Skeletal muscle tissue (tissue), 4 donors: Measurements from ENCODE around the gene PRSS53. TPM values are rescaled to one million over a fixed set of nuclear protein-coding genes. Genes with fewer than 3 reads are reported as not detected.

ENCODE experiments used
- H3K27ac ChIP-seq: one replicate; pipeline ENCODE4 v1.7.0; 2013; ENCODE audit warnings: mild to moderate bottlenecking, low read depth, low read length, inconsistent platforms
- H3K27me3 ChIP-seq, 3 donors: one replicate each; pipeline ENCODE4 v1.7.0; 2013; ENCODE audit warnings: low read length in 3 of 3; ENCODE audit not compliant: control insufficient read depth in 3 of 3, insufficient read depth in 3 of 3
- H3K36me3 ChIP-seq, 3 donors: one replicate each; pipeline ENCODE4 v1.7.0; 2013; ENCODE audit warnings: low read length in 3 of 3; ENCODE audit not compliant: control insufficient read depth in 3 of 3, insufficient read depth in 3 of 3
- H3K4me1 ChIP-seq, 3 donors: one replicate each; pipeline ENCODE4 v1.7.0; 2013; ENCODE audit warnings: low read length in 3 of 3, mild to moderate bottlenecking in 3 of 3; ENCODE audit not compliant: control insufficient read depth in 3 of 3, insufficient read depth in 3 of 3
- H3K4me3 ChIP-seq, 3 donors: one replicate each; pipeline ENCODE4 v1.7.0; 2013; ENCODE audit warnings: low read length in 3 of 3
- H3K9ac ChIP-seq, 3 donors: one replicate each; pipeline ENCODE4 v1.7.0; 2013; ENCODE audit warnings: low read length in 3 of 3, mild to moderate bottlenecking in 3 of 3, moderate library complexity in 2 of 3, low read depth in 1 of 3
- H3K9me3 ChIP-seq, 3 donors: one replicate each; pipeline ENCODE4 v1.7.0; 2013; ENCODE audit warnings: low read length in 3 of 3; ENCODE audit not compliant: control insufficient read depth in 3 of 3
- total RNA-seq: library from RNA; depleted of rRNA; stranded (reverse); fragments of >200 nt; gene quantifications from one replicate; pipeline ENCODE4 v1.2.3, GENCODE V29; 2014
- donor health status: Osteomylitis.

The PRSS53 gene
- total RNA-seq, 1 donor from 2014 or later = 2.6 TPM

DNA sequence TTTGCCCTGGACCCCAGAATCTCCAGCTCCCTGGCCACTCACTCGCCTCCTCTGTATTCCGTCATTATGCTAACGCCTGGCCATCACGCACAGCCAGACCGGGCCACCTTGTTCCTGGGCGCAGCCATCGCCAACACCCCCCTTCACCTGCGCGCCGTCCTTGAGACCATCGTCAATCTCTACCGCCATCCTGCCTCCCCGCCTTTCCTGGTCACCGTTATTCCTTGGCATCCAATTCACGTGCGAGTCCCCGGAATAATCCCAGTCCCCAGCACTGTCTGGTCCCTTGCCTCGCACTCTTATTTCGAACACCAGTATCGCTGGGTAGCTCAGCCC is 5.3 kb upstream of the PRSS53 start:
- Histone ChIP-seq H3K27ac (peak overlapping the region; percentile 86), H3K36me3 (peaks cover 12 to 14% (median 13%) of the 10 kb centered on the region in 3 donors), H3K9ac (peak overlapping the region; percentile 82 to 94 (median 93)), H3K4me3 (peak overlapping the region; percentile 94 to 95 (median 95)), H3K27me3 (no peaks in the 10 kb centered on the region), H3K9me3 (no peaks in the 10 kb centered on the region), H3K4me1 (peaks cover 10 to 20% (median 16%) of the 10 kb centered on the region in 3 donors)

GRCh38 chr16:31093132-31093703 is 4.5 kb upstream of the PRSS53 start:
- no peaks in the 10 kb centered on the region for H3K27me3 ChIP-seq
- no peak overlapping the region for H3K27ac ChIP-seq
- H3K36me3 ChIP-seq = peaks cover 16 to 18% (median 18%) of the 10 kb centered on the region in 3 donors
- no peaks in the 10 kb centered on the region for H3K9me3 ChIP-seq
- H3K9ac ChIP-seq = peak overlapping the region; percentile 36 to 93 (median 82)
- peaks cover 10 to 20% (median 16%) of the 10 kb centered on the region in 3 donors for H3K4me1 ChIP-seq
- peak overlapping the region; percentile 35 to 95 (median 48) for H3K4me3 ChIP-seq

GRCh38 chr16:31092330-31092729 is 3.6 kb upstream of the PRSS53 start:
- Histone ChIP-seq H3K36me3 (peaks cover 16 to 19% (median 18%) of the 10 kb centered on the region in 3 donors), H3K4me3 (no peak overlapping the region), H3K27ac (no peak overlapping the region), H3K27me3 (no peaks in the 10 kb centered on the region), H3K9ac (no peak overlapping the region), H3K4me1 (peaks cover 10 to 20% (median 16%) of the 10 kb centered on the region in 3 donors), H3K9me3 (no peaks in the 10 kb centered on the region)

GRCh38 chr16:31090540-31090939 is 1.8 kb upstream of the PRSS53 start:
- Histone ChIP-seq H3K4me1 (peaks cover 10 to 19% (median 16%) of the 10 kb centered on the region in 3 donors), H3K27ac (no peak overlapping the region), H3K36me3 (peaks cover 16 to 26% (median 18%) of the 10 kb centered on the region in 3 donors), H3K9me3 (no peaks in the 10 kb centered on the region), H3K9ac (no peak overlapping the region), H3K27me3 (no peaks in the 10 kb centered on the region), H3K4me3 (no peak overlapping the region)

DNA sequence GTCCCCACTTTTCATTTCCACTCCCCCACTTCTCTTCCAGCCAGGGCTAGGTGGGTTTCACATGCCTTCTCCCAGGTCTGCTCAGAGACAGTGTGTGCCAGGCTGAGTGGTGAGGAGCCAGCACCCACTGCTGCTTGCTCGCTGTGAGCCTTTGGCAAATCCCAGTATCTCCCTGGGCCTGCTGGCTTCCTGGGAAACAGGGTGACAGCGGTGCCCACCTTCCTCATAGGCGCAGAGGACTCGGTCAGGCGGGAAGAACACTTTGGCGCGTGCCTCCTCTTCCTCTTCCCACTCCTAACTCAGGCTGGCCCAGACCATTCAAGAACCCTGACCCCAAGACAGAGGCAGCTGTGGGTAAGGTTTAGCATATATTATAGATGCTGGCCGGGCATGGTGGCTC is 456 bp upstream of the PRSS53 start:
- Histone ChIP-seq H3K36me3 (peaks cover 23 to 31% (median 24%) of the 10 kb centered on the region in 3 donors), H3K4me1 (peaks cover 8 to 13% (median 11%) of the 10 kb centered on the region in 3 donors), H3K9ac (peak overlapping the region in 1 of 3 donors; percentile 8), H3K9me3 (no peaks in the 10 kb centered on the region), H3K27ac (no peak overlapping the region), H3K27me3 (no peaks in the 10 kb centered on the region), H3K4me3 (no peak overlapping the region)

DNA sequence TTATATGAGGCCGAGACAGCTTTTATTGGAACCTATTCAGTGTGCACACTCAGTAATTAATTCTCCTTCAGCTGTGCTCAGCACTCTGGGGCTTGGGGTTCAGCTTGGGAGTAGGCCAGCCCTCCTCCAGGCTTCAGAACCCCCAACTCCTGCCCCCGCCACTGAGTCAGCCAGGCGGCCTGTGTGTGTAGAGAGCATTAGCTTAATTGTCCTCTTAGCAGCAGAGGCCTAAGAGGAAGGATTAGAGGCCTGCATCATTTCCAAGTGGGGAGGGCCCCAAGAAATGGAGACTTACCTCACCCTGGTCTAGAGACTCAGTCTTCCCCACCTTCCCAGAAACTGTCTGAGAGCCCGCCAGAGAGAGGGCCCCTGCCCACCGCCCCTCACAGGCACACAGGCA is 772 bp downstream of the PRSS53 start:
- H3K36me3 ChIP-seq = peaks cover 24 to 40% (median 25%) of the 10 kb centered on the region in 3 donors
- H3K27me3 ChIP-seq = no peaks in the 10 kb centered on the region
- no peak overlapping the region for H3K9ac ChIP-seq
- H3K4me3 ChIP-seq = no peak overlapping the region
- H3K27ac ChIP-seq = no peak overlapping the region
- H3K4me1 ChIP-seq = peaks cover 0 to 5% (median 3%) of the 10 kb centered on the region in 3 donors
- no peaks in the 10 kb centered on the region for H3K9me3 ChIP-seq

DNA sequence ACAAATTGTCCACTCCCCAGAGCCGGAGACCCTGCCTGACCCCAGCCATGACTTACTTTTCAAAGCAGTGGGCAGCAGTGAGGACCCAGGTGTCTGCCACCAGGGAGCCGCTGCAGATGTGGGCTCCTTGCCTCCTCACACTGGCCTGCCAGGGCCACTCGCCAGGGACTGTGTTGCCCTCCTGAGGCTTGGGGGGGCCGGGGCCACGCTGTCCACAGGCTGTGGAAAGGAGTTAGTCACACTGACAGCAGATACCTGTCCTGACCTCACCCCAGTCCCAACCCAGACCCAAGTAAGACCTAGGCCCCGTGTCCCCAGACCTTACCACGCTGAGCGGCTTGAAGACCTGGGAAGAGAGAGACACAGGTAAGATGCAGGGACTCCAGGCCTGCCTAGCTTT is 1.3 kb downstream of the PRSS53 start:
- H3K9ac ChIP-seq = no peak overlapping the region
- H3K4me3 ChIP-seq = no peak overlapping the region
- H3K4me1 ChIP-seq = peaks cover 0 to 5% (median 0%) of the 10 kb centered on the region in 3 donors
- no peak overlapping the region for H3K27ac ChIP-seq
- no peaks in the 10 kb centered on the region for H3K9me3 ChIP-seq
- H3K36me3 ChIP-seq = peaks cover 24 to 40% (median 25%) of the 10 kb centered on the region in 3 donors
- H3K27me3 ChIP-seq = no peaks in the 10 kb centered on the region

- Histone ChIP-seq H3K27me3 (no peaks in the 10 kb centered on the region), H3K4me1 (peaks cover 5 to 6% (median 5%) of the 10 kb centered on the region in 3 donors), H3K4me3 (no peak overlapping the region), H3K36me3 (peaks cover 27 to 44% (median 30%) of the 10 kb centered on the region in 3 donors), H3K27ac (no peak overlapping the region), H3K9ac (no peak overlapping the region), H3K9me3 (no peaks in the 10 kb centered on the region)
Measured at GRCh38 chr16:31086629-31086906, 2.2 kb downstream of the PRSS53 start.

GRCh38 chr16:31085873-31086628 is 2.7 kb downstream of the PRSS53 start:
- H3K27ac ChIP-seq = no peak overlapping the region
- no peak overlapping the region for H3K4me3 ChIP-seq
- H3K4me1 ChIP-seq = peaks cover 5 to 6% (median 5%) of the 10 kb centered on the region in 3 donors
- H3K9ac ChIP-seq = no peak overlapping the region
- H3K36me3 ChIP-seq = peaks cover 27 to 44% (median 31%) of the 10 kb centered on the region in 3 donors
- H3K27me3 ChIP-seq = no peaks in the 10 kb centered on the region
- H3K9me3 ChIP-seq = no peaks in the 10 kb centered on the region

DNA sequence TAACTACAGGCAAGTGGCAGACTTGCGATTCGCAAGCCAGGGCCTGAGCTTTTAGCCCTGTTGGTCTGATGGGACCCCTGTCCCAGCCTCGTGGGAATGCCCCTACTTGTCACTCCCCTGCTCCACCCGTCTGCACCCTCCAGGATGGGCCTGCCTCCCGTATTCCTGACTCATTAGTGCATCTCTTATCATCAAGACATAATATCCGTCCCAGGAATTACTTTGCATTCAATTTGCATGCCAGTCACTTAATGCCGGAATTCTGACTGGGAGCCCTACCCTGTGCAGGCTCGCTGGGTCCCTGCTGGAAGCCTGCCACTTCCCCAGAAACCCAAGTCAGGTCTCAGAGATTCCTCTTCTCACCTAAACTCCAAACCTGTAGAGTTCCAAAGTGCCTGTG is 3.3 kb downstream of the PRSS53 start:
- Histone ChIP-seq H3K9ac (no peak overlapping the region), H3K4me3 (no peak overlapping the region), H3K27me3 (no peaks in the 10 kb centered on the region), H3K9me3 (no peaks in the 10 kb centered on the region), H3K4me1 (peaks cover 5 to 6% (median 5%) of the 10 kb centered on the region in 3 donors), H3K27ac (no peak overlapping the region), H3K36me3 (peaks cover 27 to 44% (median 31%) of the 10 kb centered on the region in 3 donors)
